NT2/D1 (cell line): ENCODE results near the gene CCL1.

ENCODE experiments used
- DNase-seq: peaks from one replicate; pipeline ENCODE4 v3.0.0-alpha.2; 2011; ENCODE audit warnings: low read depth, low spot score
- H3K27me3 ChIP-seq: 2 replicates; pipeline ENCODE4 v1.6.0; 2011; ENCODE audit warnings: mild to moderate bottlenecking; ENCODE audit not compliant: insufficient read length, insufficient read depth
- H3K36me3 ChIP-seq: 2 replicates; pipeline ENCODE4 v1.6.1; 2011; ENCODE audit warnings: mild to moderate bottlenecking, low read length, mixed read lengths; ENCODE audit not compliant: insufficient read depth, insufficient read length
- H3K4me1 ChIP-seq: 2 replicates; pipeline ENCODE4 v1.5.1; 2011; ENCODE audit not compliant: insufficient read depth, insufficient read length
- H3K4me3 ChIP-seq: 2 replicates; pipeline ENCODE4 v1.5.1; 2011; ENCODE audit warnings: low read depth; ENCODE audit not compliant: insufficient read length
- H3K9ac ChIP-seq: 2 replicates; pipeline ENCODE4 v1.6.0; 2011; ENCODE audit warnings: low read depth; ENCODE audit not compliant: insufficient read length
- H3K9me3 ChIP-seq: 2 replicates; pipeline ENCODE4 v1.5.1; 2011; ENCODE audit warnings: mild to moderate bottlenecking, low read length; ENCODE audit not compliant: insufficient read depth
- SUZ12 ChIP-seq: IDR thresholded peaks from 2 replicates; pipeline ENCODE4 v1.6.1; 2011; ENCODE audit not compliant: insufficient read length, insufficient read depth; ENCODE audit errors: extremely low read depth
- YY1 ChIP-seq: IDR thresholded peaks from 2 replicates; pipeline ENCODE4 v1.6.1; 2011; ENCODE audit not compliant: insufficient read length, insufficient read depth
- ZNF274 ChIP-seq: IDR thresholded peaks from 2 replicates; pipeline ENCODE4 v1.6.1; 2011; ENCODE audit warnings: mild to moderate bottlenecking, low read depth, low read length

Gene CCL1

GRCh38 chr17:34383216-34383615, 20.2 kb upstream of the CCL1 start:
- Histone ChIP-seq H3K4me1 (no peaks in the 10 kb centered on the region), H3K9me3 (no peaks in the 10 kb centered on the region), H3K27me3 (no peaks in the 10 kb centered on the region), H3K9ac (no peak overlapping the region), H3K4me3 (no peak overlapping the region), H3K36me3 (no peaks in the 10 kb centered on the region)
- TF ChIP-seq YY1 = no peak
- no peak for TF ChIP-seq SUZ12
- no peak for TF ChIP-seq ZNF274
- DNase-seq = no peak

- Histone ChIP-seq H3K36me3 (no peaks in the 10 kb centered on the region), H3K4me1 (no peaks in the 10 kb centered on the region), H3K9ac (no peak overlapping the region), H3K27me3 (no peaks in the 10 kb centered on the region), H3K4me3 (no peak overlapping the region), H3K9me3 (no peaks in the 10 kb centered on the region)
- DNase-seq = no peak
- no peak for TF ChIP-seq YY1
- no peak for TF ChIP-seq SUZ12
- no peak for TF ChIP-seq ZNF274
Measured at GRCh38 chr17:34382621-34383124, 19.6 kb upstream of the CCL1 start.

- Histone ChIP-seq H3K4me3 (no peak overlapping the region), H3K9me3 (no peaks in the 10 kb centered on the region), H3K27me3 (no peaks in the 10 kb centered on the region), H3K9ac (no peak overlapping the region), H3K4me1 (no peaks in the 10 kb centered on the region), H3K36me3 (no peaks in the 10 kb centered on the region)
- TF ChIP-seq YY1 (no peak), ZNF274 (no peak), SUZ12 (no peak)
- no peak for DNase-seq
Measured at GRCh38 chr17:34379868-34380267, 16.8 kb upstream of the CCL1 start.

- H3K9me3 ChIP-seq = no peaks in the 10 kb centered on the region
- no peak overlapping the region for H3K4me3 ChIP-seq
- no peaks in the 10 kb centered on the region for H3K36me3 ChIP-seq
- no peaks in the 10 kb centered on the region for H3K4me1 ChIP-seq
- TF ChIP-seq SUZ12 (no peak), YY1 (no peak), ZNF274 (no peak)
- no peak for DNase-seq
- H3K27me3 ChIP-seq = no peaks in the 10 kb centered on the region
- H3K9ac ChIP-seq = no peak overlapping the region
Measured at GRCh38 chr17:34378664-34379101, 15.7 kb upstream of the CCL1 start.

GRCh38 chr17:34377078-34377823, 14.2 kb upstream of the CCL1 start:
- Histone ChIP-seq H3K9me3 (no peaks in the 10 kb centered on the region), H3K27me3 (no peaks in the 10 kb centered on the region), H3K4me3 (no peak overlapping the region), H3K4me1 (no peaks in the 10 kb centered on the region), H3K9ac (no peak overlapping the region), H3K36me3 (no peaks in the 10 kb centered on the region)
- TF ChIP-seq SUZ12 = no peak
- no peak for DNase-seq

GRCh38 chr17:34375426-34375997, 12.5 kb upstream of the CCL1 start:
- H3K27me3 ChIP-seq = no peaks in the 10 kb centered on the region
- no peak for DNase-seq
- TF ChIP-seq YY1 = no peak
- no peak for TF ChIP-seq SUZ12
- no peak for TF ChIP-seq ZNF274
- H3K36me3 ChIP-seq = no peaks in the 10 kb centered on the region
- no peaks in the 10 kb centered on the region for H3K9me3 ChIP-seq
- H3K4me1 ChIP-seq = peaks cover 2% of the 10 kb centered on the region
- H3K4me3 ChIP-seq = no peak overlapping the region
- no peak overlapping the region for H3K9ac ChIP-seq

- DNase-seq = no peak
- no peak for TF ChIP-seq YY1
- no peak for TF ChIP-seq SUZ12
- no peak for TF ChIP-seq ZNF274
Measured at GRCh38 chr17:34374457-34374856, 11.4 kb upstream of the CCL1 start.

More at GRCh38 chr17:34374457-34374856, 11.4 kb upstream of the CCL1 start:
- Histone ChIP-seq H3K4me3 (no peak overlapping the region), H3K9ac (no peak overlapping the region), H3K9me3 (no peaks in the 10 kb centered on the region), H3K27me3 (no peaks in the 10 kb centered on the region), H3K36me3 (no peaks in the 10 kb centered on the region), H3K4me1 (peaks cover 2% of the 10 kb centered on the region)
